GM23338 (cell line): ENCODE measurements around the gene BICRAL.

ENCODE experiments used
- CREB1 ChIP-seq: fragments of 250-450 bp; sonication (Bioruptor Pico); IDR thresholded peaks from 2 replicates; pipeline ENCODE4 v1.5.0; 2020; ENCODE audit warnings: low read depth, mild to moderate bottlenecking, moderate library complexity
- CTCF ChIP-seq, 2 experiments: fragments of 200-600 bp in 1 of 2; sonication (generic) in 1 of 2; conservative IDR thresholded peaks; 2 replicates each; pipeline versions ENCODE4 v1.5.1 to v1.6.1; 2016 to 2017; ENCODE audit warnings: antibody characterized with exemption in 2 of 2, low read depth in 2 of 2, mild to moderate bottlenecking in 2 of 2, moderate library complexity in 1 of 2
- EZH2 ChIP-seq: fragments of 200-600 bp; sonication (generic); IDR thresholded peaks from one replicate; pipeline ENCODE4 v1.8.0; 2017; ENCODE audit warnings: antibody characterized with exemption, mild to moderate bottlenecking, low read depth; ENCODE audit not compliant: unreplicated experiment
- EZH2phosphoT487 ChIP-seq: fragments of 200-600 bp; sonication (generic); IDR thresholded peaks from one replicate; pipeline ENCODE4 v1.8.1; 2018; ENCODE audit warnings: antibody characterized with exemption; ENCODE audit not compliant: unreplicated experiment
- JUNB ChIP-seq: IDR thresholded peaks from one replicate; pipeline ENCODE4 v1.6.1; 2016; ENCODE audit warnings: antibody characterized with exemption; ENCODE audit not compliant: unreplicated experiment
- POLR2AphosphoS5 ChIP-seq: IDR thresholded peaks from 2 replicates; pipeline ENCODE4 v1.6.1; 2016; ENCODE audit warnings: antibody characterized with exemption, low read depth
- REST ChIP-seq: IDR thresholded peaks from one replicate; pipeline ENCODE4 v1.6.1; 2018; ENCODE audit warnings: antibody characterized with exemption; ENCODE audit not compliant: unreplicated experiment
- ZNF114 ChIP-seq: fragments of 250-450 bp; sonication (Bioruptor Pico); IDR thresholded peaks from 2 replicates; pipeline ENCODE4 v1.5.0; 2020; ENCODE audit warnings: mild to moderate bottlenecking, moderate library complexity
- ZNF331 ChIP-seq: fragments of 250-450 bp; sonication (Bioruptor Pico); IDR thresholded peaks from 2 replicates; pipeline ENCODE4 v1.5.0; 2020; ENCODE audit warnings: low read depth, mild to moderate bottlenecking, moderate library complexity
- TF ChIP-seq, protein P1 (sequence below): IDR thresholded peaks from 2 replicates; pipeline ENCODE4 v1.6.1; 2016; ENCODE audit warnings: antibody characterized with exemption

- TF ChIP-seq EZH2 (no peak), CREB1 (CRISPR knock-in tag) (no peak), REST (no peak), CTCF (conservative IDR thresholded peaks at IDR 0.05; ENCODE audit: low read depth in 2 of 2) (no peak), POLR2AphosphoS5 (no peak), EZH2phosphoT487 (no peak), ZNF114 (CRISPR knock-in tag) (no peak), JUNB (no peak), ZNF331 (CRISPR knock-in tag) (no peak)
- TF ChIP-seq, protein P1, sequence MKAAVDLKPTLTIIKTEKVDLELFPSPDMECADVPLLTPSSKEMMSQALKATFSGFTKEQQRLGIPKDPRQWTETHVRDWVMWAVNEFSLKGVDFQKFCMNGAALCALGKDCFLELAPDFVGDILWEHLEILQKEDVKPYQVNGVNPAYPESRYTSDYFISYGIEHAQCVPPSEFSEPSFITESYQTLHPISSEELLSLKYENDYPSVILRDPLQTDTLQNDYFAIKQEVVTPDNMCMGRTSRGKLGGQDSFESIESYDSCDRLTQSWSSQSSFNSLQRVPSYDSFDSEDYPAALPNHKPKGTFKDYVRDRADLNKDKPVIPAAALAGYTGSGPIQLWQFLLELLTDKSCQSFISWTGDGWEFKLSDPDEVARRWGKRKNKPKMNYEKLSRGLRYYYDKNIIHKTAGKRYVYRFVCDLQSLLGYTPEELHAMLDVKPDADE = no peak
Observed at GRCh38 chr6:42848700-42849099, 66.8 kb downstream of the BICRAL start.
